Neural cell (in vitro differentiated cells): ENCODE data around the gene SKAP1.

Source experiments
- EP300 ChIP-seq: fragments of 450-650 bp; conservative IDR thresholded peaks from 2 replicates; pipeline ENCODE4 v1.6.1; 2014; ENCODE audit warnings: antibody characterized with exemption, mild to moderate bottlenecking, moderate library complexity; ENCODE audit not compliant: poor library complexity, severe bottlenecking
- POLR2AphosphoS5 ChIP-seq: IDR thresholded peaks from 2 replicates; pipeline ENCODE4 v1.6.1; 2012
- TAF1 ChIP-seq: IDR thresholded peaks from 2 replicates; pipeline ENCODE4 v1.6.1; 2012; ENCODE audit warnings: low read depth
- TF ChIP-seq, protein P1 (sequence below): fragments of 450-650 bp; IDR thresholded peaks from 2 replicates; pipeline ENCODE4 v1.5.1; 2014; ENCODE audit warnings: antibody characterized with exemption, mild to moderate bottlenecking, moderate library complexity; ENCODE audit not compliant: poor library complexity, severe bottlenecking
- TF ChIP-seq, protein P2 (sequence below): IDR thresholded peaks from 2 replicates; pipeline ENCODE4 v1.6.1; 2012; ENCODE audit warnings: borderline replicate concordance

DNA sequence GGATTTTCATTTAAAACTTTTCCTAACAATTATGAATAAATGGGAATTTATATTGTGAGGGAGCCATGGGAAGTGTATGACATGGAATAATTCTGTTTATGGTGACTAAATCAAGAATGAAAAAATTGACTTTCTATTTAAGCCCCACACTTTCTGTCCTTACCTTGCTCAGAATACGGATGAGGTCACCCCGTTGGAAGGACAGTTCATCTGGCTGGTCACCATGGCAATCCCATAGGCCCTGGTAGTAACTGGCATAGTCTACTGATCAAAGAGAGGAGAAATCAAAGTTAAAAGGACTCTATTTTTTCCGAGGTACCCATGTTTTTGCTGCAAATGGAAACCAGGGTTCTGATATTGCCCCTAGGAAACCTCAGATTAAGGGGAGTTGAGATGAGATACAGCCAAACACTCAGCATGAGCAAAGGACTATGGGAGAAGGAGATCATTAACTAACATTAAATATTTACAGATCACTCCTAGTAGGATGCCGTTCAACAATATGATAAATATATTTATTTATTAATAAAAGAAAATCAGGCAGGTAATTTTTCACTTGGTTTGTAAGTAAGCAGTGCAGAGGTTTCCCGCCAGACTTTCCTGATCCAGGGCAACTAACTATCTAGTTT is 267.6 kb downstream of the SKAP1 start:
- TF ChIP-seq EP300 = no peak
- no peak for TF ChIP-seq POLR2AphosphoS5
- TF ChIP-seq, protein P1, sequence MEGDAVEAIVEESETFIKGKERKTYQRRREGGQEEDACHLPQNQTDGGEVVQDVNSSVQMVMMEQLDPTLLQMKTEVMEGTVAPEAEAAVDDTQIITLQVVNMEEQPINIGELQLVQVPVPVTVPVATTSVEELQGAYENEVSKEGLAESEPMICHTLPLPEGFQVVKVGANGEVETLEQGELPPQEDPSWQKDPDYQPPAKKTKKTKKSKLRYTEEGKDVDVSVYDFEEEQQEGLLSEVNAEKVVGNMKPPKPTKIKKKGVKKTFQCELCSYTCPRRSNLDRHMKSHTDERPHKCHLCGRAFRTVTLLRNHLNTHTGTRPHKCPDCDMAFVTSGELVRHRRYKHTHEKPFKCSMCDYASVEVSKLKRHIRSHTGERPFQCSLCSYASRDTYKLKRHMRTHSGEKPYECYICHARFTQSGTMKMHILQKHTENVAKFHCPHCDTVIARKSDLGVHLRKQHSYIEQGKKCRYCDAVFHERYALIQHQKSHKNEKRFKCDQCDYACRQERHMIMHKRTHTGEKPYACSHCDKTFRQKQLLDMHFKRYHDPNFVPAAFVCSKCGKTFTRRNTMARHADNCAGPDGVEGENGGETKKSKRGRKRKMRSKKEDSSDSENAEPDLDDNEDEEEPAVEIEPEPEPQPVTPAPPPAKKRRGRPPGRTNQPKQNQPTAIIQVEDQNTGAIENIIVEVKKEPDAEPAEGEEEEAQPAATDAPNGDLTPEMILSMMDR = no peak
- no peak for TF ChIP-seq TAF1
- TF ChIP-seq, protein P2, sequence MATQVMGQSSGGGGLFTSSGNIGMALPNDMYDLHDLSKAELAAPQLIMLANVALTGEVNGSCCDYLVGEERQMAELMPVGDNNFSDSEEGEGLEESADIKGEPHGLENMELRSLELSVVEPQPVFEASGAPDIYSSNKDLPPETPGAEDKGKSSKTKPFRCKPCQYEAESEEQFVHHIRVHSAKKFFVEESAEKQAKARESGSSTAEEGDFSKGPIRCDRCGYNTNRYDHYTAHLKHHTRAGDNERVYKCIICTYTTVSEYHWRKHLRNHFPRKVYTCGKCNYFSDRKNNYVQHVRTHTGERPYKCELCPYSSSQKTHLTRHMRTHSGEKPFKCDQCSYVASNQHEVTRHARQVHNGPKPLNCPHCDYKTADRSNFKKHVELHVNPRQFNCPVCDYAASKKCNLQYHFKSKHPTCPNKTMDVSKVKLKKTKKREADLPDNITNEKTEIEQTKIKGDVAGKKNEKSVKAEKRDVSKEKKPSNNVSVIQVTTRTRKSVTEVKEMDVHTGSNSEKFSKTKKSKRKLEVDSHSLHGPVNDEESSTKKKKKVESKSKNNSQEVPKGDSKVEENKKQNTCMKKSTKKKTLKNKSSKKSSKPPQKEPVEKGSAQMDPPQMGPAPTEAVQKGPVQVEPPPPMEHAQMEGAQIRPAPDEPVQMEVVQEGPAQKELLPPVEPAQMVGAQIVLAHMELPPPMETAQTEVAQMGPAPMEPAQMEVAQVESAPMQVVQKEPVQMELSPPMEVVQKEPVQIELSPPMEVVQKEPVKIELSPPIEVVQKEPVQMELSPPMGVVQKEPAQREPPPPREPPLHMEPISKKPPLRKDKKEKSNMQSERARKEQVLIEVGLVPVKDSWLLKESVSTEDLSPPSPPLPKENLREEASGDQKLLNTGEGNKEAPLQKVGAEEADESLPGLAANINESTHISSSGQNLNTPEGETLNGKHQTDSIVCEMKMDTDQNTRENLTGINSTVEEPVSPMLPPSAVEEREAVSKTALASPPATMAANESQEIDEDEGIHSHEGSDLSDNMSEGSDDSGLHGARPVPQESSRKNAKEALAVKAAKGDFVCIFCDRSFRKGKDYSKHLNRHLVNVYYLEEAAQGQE = no peak
